Measurements from ENCODE around the gene HNRNPAB.

HNRNPAB gene

GRCh38 chr5:178256746-178257145 lies 52.4 kb downstream of the HNRNPAB start:
- no peak overlapping the region for H2AFZ ChIP-seq (ENCODE audit: low read depth, low read length)
- no peak for TF ChIP-seq CTCF (IDR thresholded peaks at IDR 0.05; ENCODE audit: low read depth, low read length)
- no peak for TF ChIP-seq EZH2phosphoT487 (IDR thresholded peaks at IDR 0.05; ENCODE audit: low read depth)
- no peaks in the 10 kb centered on the region for H3K36me3 ChIP-seq (replicated peaks; ENCODE audit: low read depth, low read length)
- no peak overlapping the region for H3K4me3 ChIP-seq (ENCODE audit: low read length)
- H3K79me2 ChIP-seq (ENCODE audit: low read length), result no peaks in the 10 kb centered on the region
- H3K9ac ChIP-seq (ENCODE audit: low read length), result no peak overlapping the region
- no peaks in the 10 kb centered on the region for H3K4me1 ChIP-seq (ENCODE audit: low read length)
- no peak overlapping the region for H3K4me2 ChIP-seq (ENCODE audit: low read length)
- H3K27ac ChIP-seq (ENCODE audit: low read length), result no peak overlapping the region
- no peaks in the 10 kb centered on the region for H3K27me3 ChIP-seq (ENCODE audit: low read depth, low read length)
- no peaks in the 10 kb centered on the region for H3K9me3 ChIP-seq (ENCODE audit: insufficient read depth, low read length)
- no peaks in the 10 kb centered on the region for H4K20me1 ChIP-seq (ENCODE audit: insufficient read depth, low read length)

GRCh38 chr5:178257650-178258049 lies 53.3 kb downstream of the HNRNPAB start:
- H3K9ac ChIP-seq (ENCODE audit: low read length), result no peak overlapping the region
- H3K27me3 ChIP-seq (ENCODE audit: low read depth, low read length), result no peaks in the 10 kb centered on the region
- H3K4me2 ChIP-seq (ENCODE audit: low read length), result no peak overlapping the region
- no peak overlapping the region for H2AFZ ChIP-seq (ENCODE audit: low read depth, low read length)
- TF ChIP-seq EZH2phosphoT487 (IDR thresholded peaks at IDR 0.05; ENCODE audit: low read depth), result no peak
- no peak for TF ChIP-seq CTCF (IDR thresholded peaks at IDR 0.05; ENCODE audit: low read depth, low read length)
- no peak overlapping the region for H3K27ac ChIP-seq (ENCODE audit: low read length)
- H3K36me3 ChIP-seq (replicated peaks; ENCODE audit: low read depth, low read length), result no peaks in the 10 kb centered on the region
- H4K20me1 ChIP-seq (ENCODE audit: insufficient read depth, low read length), result no peaks in the 10 kb centered on the region
- no peaks in the 10 kb centered on the region for H3K4me1 ChIP-seq (ENCODE audit: low read length)
- no peaks in the 10 kb centered on the region for H3K9me3 ChIP-seq (ENCODE audit: insufficient read depth, low read length)
- H3K79me2 ChIP-seq (ENCODE audit: low read length), result no peaks in the 10 kb centered on the region
- H3K4me3 ChIP-seq (ENCODE audit: low read length), result no peak overlapping the region

- H3K4me2 ChIP-seq (ENCODE audit: low read length), result no peak overlapping the region
- no peaks in the 10 kb centered on the region for H3K9me3 ChIP-seq (ENCODE audit: insufficient read depth, low read length)
Observed at GRCh38 chr5:178259623-178260536, 55.5 kb downstream of the HNRNPAB start.

More at GRCh38 chr5:178259623-178260536, 55.5 kb downstream of the HNRNPAB start:
- no peaks in the 10 kb centered on the region for H3K79me2 ChIP-seq (ENCODE audit: low read length)
- no peaks in the 10 kb centered on the region for H3K4me1 ChIP-seq (ENCODE audit: low read length)
- H2AFZ ChIP-seq (ENCODE audit: low read depth, low read length), result no peak overlapping the region
- H4K20me1 ChIP-seq (ENCODE audit: insufficient read depth, low read length), result no peaks in the 10 kb centered on the region
- H3K27ac ChIP-seq (ENCODE audit: low read length), result no peak overlapping the region
- H3K4me3 ChIP-seq (ENCODE audit: low read length), result no peak overlapping the region
- no peak for TF ChIP-seq EZH2phosphoT487 (IDR thresholded peaks at IDR 0.05; ENCODE audit: low read depth)
- TF ChIP-seq CTCF (IDR thresholded peaks at IDR 0.05; ENCODE audit: low read depth, low read length), result no peak
- H3K36me3 ChIP-seq (replicated peaks; ENCODE audit: low read depth, low read length), result no peaks in the 10 kb centered on the region
- H3K27me3 ChIP-seq (ENCODE audit: low read depth, low read length), result no peaks in the 10 kb centered on the region
- no peak overlapping the region for H3K9ac ChIP-seq (ENCODE audit: low read length)

Measured in OCI-LY3 (cell line).